HCT116 (cell line): ENCODE results near the gene POLDIP2. TPM values are rescaled to one million over a fixed set of nuclear protein-coding genes. Genes with fewer than 3 reads are reported as not detected.

Experiments
- ATAC-seq: fragments of 200-7000 bp; cut with Tn5 transposase; 2 replicates; pipeline ENCODE4 v1.9.1; 2020; ENCODE audit warnings: mild to moderate bottlenecking, moderate library complexity
- BruUV-seq: library from RNA; stranded (reverse); fragments of 400-500 nt; replicated peaks from 2 replicates; lab custom pipeline; 2021; lab: Mats Ljungman, UMichigan
- CTCF ChIA-PET: fragments of 300-600 bp; sonication (Branson Sonifier 250); formaldehyde crosslinking; loops from one replicate; lab custom pipeline; 2021; ENCODE audit warnings: antibody characterized with exemption; lab: Charles Lee
- POLR2A ChIA-PET: fragments of 300-600, 350-600 bp; sonication (Branson Sonifier 250); formaldehyde crosslinking; loops from one replicate; lab custom pipeline; 2021; ENCODE audit warnings: antibody characterized with exemption; lab: Charles Lee
- RAD21 ChIA-PET, 2 experiments: fragments of 300-600 bp; sonication (Branson Sonifier 250); formaldehyde crosslinking; loops; one replicate each; lab custom pipeline; 2023; ENCODE audit warnings: low total read pairs in 2 of 2; ENCODE audit not compliant: uncharacterized antibody in 2 of 2, unreplicated experiment in 2 of 2, low non-redundant PET in 1 of 2; lab: Charles Lee
- DNase-seq: peaks from one replicate; pipeline ENCODE4 v3.0.0-alpha.2; 2010; ENCODE audit warnings: low read depth, low spot score
- H2AFZ ChIP-seq: fragments of 200-600 bp; shearing (Covaris generic), sonication (generic); 2 replicates; pipeline ENCODE4 v1.6.1; 2017; ENCODE audit warnings: low read depth, mixed run types, mixed read lengths, antibody characterized with exemption, low read length; ENCODE audit not compliant: poor library complexity, severe bottlenecking
- H3K27ac ChIP-seq: 2 replicates; pipeline ENCODE4 v1.5.1; 2012; ENCODE audit warnings: low read depth, low read length
- H3K27me3 ChIP-seq: fragments of 200-600 bp; sonication (generic); 2 replicates; pipeline ENCODE4 v1.6.1; 2016; ENCODE audit warnings: mixed run types, low read length, mixed read lengths; ENCODE audit not compliant: insufficient read depth
- H3K36me3 ChIP-seq, 2 experiments: fragments of 200-500 bp in 1 of 2; fragments of 200-600 bp in 1 of 2; sonication (Bioruptor generic) in 1 of 2; sonication (generic) in 1 of 2; 2 replicates each; pipeline versions ENCODE4 v1.5.1 to v1.6.1; 2014 to 2016; ENCODE audit warnings: low read length in 2 of 2, inconsistent platforms in 1 of 2, mixed read lengths in 1 of 2, mixed run types in 1 of 2; ENCODE audit not compliant: insufficient read depth in 2 of 2, control insufficient read depth in 1 of 2
- H3K4me1 ChIP-seq, 2 experiments: fragments of 200-600 bp in 1 of 2; sonication (generic) in 1 of 2; 2 replicates each; pipeline versions ENCODE4 v1.5.1 to v1.6.1; 2012 to 2017; ENCODE audit warnings: low read length in 2 of 2, inconsistent platforms in 1 of 2, mild to moderate bottlenecking in 1 of 2, mixed read lengths in 1 of 2, mixed run types in 1 of 2, moderate library complexity in 1 of 2; ENCODE audit not compliant: insufficient read depth in 2 of 2, control insufficient read depth in 1 of 2
- H3K4me2 ChIP-seq: fragments of 200-600 bp; sonication (generic); 2 replicates; pipeline ENCODE4 v1.6.1; 2017; ENCODE audit warnings: mixed run types, low read length, mixed read lengths
- H3K4me3 ChIP-seq, 2 experiments: fragments of 200-600 bp in 1 of 2; sonication (generic) in 1 of 2; replicated peaks in 1 of 2; 2 replicates each; pipeline ENCODE4 v1.5.1; 2011 to 2016; ENCODE audit warnings: low read length in 2 of 2, control low read depth in 1 of 2, low read depth in 1 of 2, mild to moderate bottlenecking in 1 of 2, mixed read lengths in 1 of 2, mixed run types in 1 of 2
- H3K79me2 ChIP-seq: fragments of 200-600 bp; sonication (generic); 2 replicates; pipeline ENCODE4 v1.6.1; 2017; ENCODE audit warnings: mild to moderate bottlenecking, mixed run types, low read length, moderate library complexity, mixed read lengths; ENCODE audit not compliant: insufficient read depth
- H3K9ac ChIP-seq: fragments of 200-600 bp; sonication (generic); 2 replicates; pipeline ENCODE4 v1.6.1; 2016; ENCODE audit warnings: low read length, mixed read lengths
- H3K9me2 ChIP-seq: fragments of 200-600 bp; sonication (generic), shearing (Covaris generic); 2 replicates; pipeline ENCODE4 v1.6.1; 2017; ENCODE audit warnings: mixed run types, mild to moderate bottlenecking, moderate library complexity; ENCODE audit not compliant: insufficient read depth
- H3K9me3 ChIP-seq, 2 experiments: fragments of 200-500 bp in 1 of 2; fragments of 200-600 bp in 1 of 2; sonication (Bioruptor generic) in 1 of 2; sonication (generic) in 1 of 2; 2 replicates each; pipeline ENCODE4 v1.6.1; 2014 to 2017; ENCODE audit warnings: low read length in 2 of 2, mixed read lengths in 2 of 2, inconsistent platforms in 1 of 2, low read depth in 1 of 2, mild to moderate bottlenecking in 1 of 2, mixed run types in 1 of 2, moderate library complexity in 1 of 2; ENCODE audit not compliant: control insufficient read depth in 1 of 2, insufficient read depth in 1 of 2
- H4K20me1 ChIP-seq: fragments of 200-600 bp; sonication (generic), shearing (Covaris generic); 2 replicates; pipeline ENCODE4 v1.6.1; 2017; ENCODE audit warnings: mixed run types, mild to moderate bottlenecking, moderate library complexity; ENCODE audit not compliant: insufficient read depth
- CEBPB ChIP-seq: IDR thresholded peaks from 2 replicates; pipeline ENCODE4 v1.6.1; 2012; ENCODE audit warnings: low read depth
- CTCF ChIP-seq, 3 experiments: fragments of 200-600 bp in 1 of 3; sonication (generic) in 1 of 3; IDR thresholded peaks in 2 of 3; conservative IDR thresholded peaks in 1 of 3; 2 replicates each; pipeline ENCODE4 v1.5.1; 2012 to 2017; ENCODE audit warnings: low read depth in 2 of 3, low read length in 2 of 3, antibody characterized with exemption in 1 of 3, borderline replicate concordance in 1 of 3, control low read depth in 1 of 3, mild to moderate bottlenecking in 1 of 3, mixed read lengths in 1 of 3, mixed run types in 1 of 3, moderate library complexity in 1 of 3; ENCODE audit not compliant: insufficient read depth in 1 of 3
- EGR1 ChIP-seq: IDR thresholded peaks from 2 replicates; pipeline ENCODE4 v1.6.1; 2012; ENCODE audit warnings: low read depth
- JUND ChIP-seq: IDR thresholded peaks from 2 replicates; pipeline ENCODE4 v1.6.1; 2012
- MAX ChIP-seq: IDR thresholded peaks from 2 replicates; pipeline ENCODE4 v1.6.1; 2012
- POLR2A ChIP-seq: IDR thresholded peaks from 2 replicates; pipeline ENCODE4 v1.7.0; 2011; ENCODE audit warnings: borderline replicate concordance; ENCODE audit not compliant: insufficient read depth, insufficient read length; ENCODE audit errors: extremely low read depth
- POLR2AphosphoS5 ChIP-seq: IDR thresholded peaks from 2 replicates; pipeline ENCODE4 v1.6.1; 2011; ENCODE audit warnings: mild to moderate bottlenecking, low read depth, low read length, moderate library complexity
- SIN3A ChIP-seq: IDR thresholded peaks from 2 replicates; pipeline ENCODE4 v1.6.1; 2012; ENCODE audit warnings: low read depth
- SRF ChIP-seq: IDR thresholded peaks from 2 replicates; pipeline ENCODE4 v1.6.1; 2012; ENCODE audit warnings: low read depth
- TCF7L2 ChIP-seq: IDR thresholded peaks from 2 replicates; pipeline ENCODE4 v1.7.0; 2011; ENCODE audit warnings: borderline replicate concordance, inconsistent platforms; ENCODE audit not compliant: insufficient read depth, insufficient read length; ENCODE audit errors: extremely low read depth
- YY1 ChIP-seq: IDR thresholded peaks from 2 replicates; pipeline ENCODE4 v1.6.1; 2011; ENCODE audit warnings: low read length, low read depth, moderate library complexity, mild to moderate bottlenecking; ENCODE audit not compliant: insufficient replicate concordance; ENCODE audit errors: extremely low read depth
- ZFX ChIP-seq: fragments of 450-650 bp; IDR thresholded peaks from 2 replicates; pipeline ENCODE4 v1.6.1; 2017
- ZNF274 ChIP-seq: fragments of 200-500 bp; sonication (Bioruptor generic); IDR thresholded peaks from 2 replicates; pipeline ENCODE4 v1.6.1; 2014; ENCODE audit warnings: mild to moderate bottlenecking, low read depth, low read length, inconsistent platforms
- intact Hi-C: fragments of 100-400 bp; cut with micrococcal nuclease; formaldehyde crosslinking; loops from 2 replicates; pipeline ENCODE4 v1.10.0; 2022
- total RNA-seq: library from RNA; stranded (reverse); gene quantifications from one replicate; pipeline ENCODE4 v1.2.1, GENCODE V29; 2021; ENCODE audit not compliant: unreplicated experiment

The POLDIP2 gene
- total RNA-seq, 1 experiment from 2014 or later = 78.0 TPM

- peaks cover 0 to 9% of the 10 kb centered on the region in 2 experiments; a peak in 2 of 4 replicates for H3K4me1 ChIP-seq
- no peak for ATAC-seq
- H3K27me3 ChIP-seq = no peaks in the 10 kb centered on the region
- H3K9ac ChIP-seq = no peak overlapping the region
- no peak overlapping the region for H2AFZ ChIP-seq
- H3K9me2 ChIP-seq = no peaks in the 10 kb centered on the region
- ChIA-PET RAD21 (no interaction called here), CTCF (interaction anchor here (1.0 kb wide), 1 partner anchor 9 kb away, joined by 3 read pairs; no protein-coding TSS in a partner anchor)
- no TSS peak for BruUV-seq
- peaks cover 38 to 62% of the 10 kb centered on the region in 2 experiments for H3K36me3 ChIP-seq
- no peak for TF ChIP-seq CTCF (IDR thresholded peaks at IDR 0.05 in 2 of 3, conservative IDR thresholded peaks at IDR 0.05 in 1 of 3; ENCODE audit: borderline replicate concordance in 1 of 3, insufficient read depth in 1 of 3, low read depth in 2 of 3, low read length in 2 of 3)
- peak; percentile 41 for TF ChIP-seq POLR2AphosphoS5
- no peak for TF ChIP-seq POLR2A
- TF ChIP-seq, all 23 proteins: peak for 1
- Histone ChIP-seq H3K27ac (no peak overlapping the region), H4K20me1 (no peaks in the 10 kb centered on the region), H3K4me3 (no peak overlapping the region), H3K9me3 (no peaks in the 10 kb centered on the region), H3K4me2 (no peak overlapping the region), H3K79me2 (no peaks in the 10 kb centered on the region)
- intact Hi-C loops = no loop called here
- POLR2A ChIA-PET = no interaction called here
- no peak for DNase-seq
Measured at GRCh38 chr17:28345419-28346198, 11.7 kb downstream of the POLDIP2 start.

DNA sequence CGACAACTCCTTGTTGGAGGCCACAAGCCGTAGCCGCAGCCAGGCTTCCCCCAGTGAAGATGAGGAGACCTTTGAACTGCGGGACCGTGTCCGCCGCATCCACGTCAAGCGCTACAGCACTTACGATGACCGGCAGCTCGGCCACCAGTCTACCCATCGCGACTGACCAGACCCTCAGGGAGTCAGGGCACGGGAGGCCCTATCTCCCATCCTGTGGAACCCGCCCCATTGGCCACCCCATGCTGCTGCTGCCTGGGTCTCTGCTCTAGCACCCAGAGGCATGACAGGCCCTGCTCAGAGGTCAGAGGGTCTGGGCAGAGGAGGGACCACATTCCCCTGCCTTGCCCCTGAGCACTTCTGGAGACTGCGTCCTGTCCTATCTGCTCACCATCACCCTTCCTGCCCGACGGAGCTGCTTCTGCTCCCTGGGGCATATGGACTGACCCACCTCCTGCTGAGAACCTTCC, 12.9 kb downstream of the POLDIP2 start:
- DNase-seq (no peak), ATAC-seq (no peak)
- no TSS peak for BruUV-seq
- H4K20me1 ChIP-seq = no peaks in the 10 kb centered on the region
- H3K9me3 ChIP-seq = no peaks in the 10 kb centered on the region
- H3K27me3 ChIP-seq = no peaks in the 10 kb centered on the region
- ChIA-PET CTCF (no interaction called here), POLR2A (no interaction called here), RAD21 (no interaction called here)
- intact Hi-C loops = no loop called here
- H3K4me2 ChIP-seq = no peak overlapping the region
- H3K79me2 ChIP-seq = no peaks in the 10 kb centered on the region; the same call in 1 of the 2 replicates
- no peak overlapping the region for H3K27ac ChIP-seq
- H3K9ac ChIP-seq = no peak overlapping the region
- H3K4me3 ChIP-seq = no peak overlapping the region
- H3K4me1 ChIP-seq = peaks cover 0 to 9% of the 10 kb centered on the region in 2 experiments; a peak in 2 of 4 replicates
- H3K36me3 ChIP-seq = peaks cover 35 to 63% of the 10 kb centered on the region in 2 experiments
- no peaks in the 10 kb centered on the region for H3K9me2 ChIP-seq
- no peak overlapping the region for H2AFZ ChIP-seq
- no peak for TF ChIP-seq EGR1
- TF ChIP-seq SRF = no peak
- no peak for TF ChIP-seq POLR2AphosphoS5
- no peak for TF ChIP-seq CEBPB
- TF ChIP-seq YY1 = no peak
- no peak for TF ChIP-seq TCF7L2
- no peak for TF ChIP-seq MAX
- TF ChIP-seq CTCF (IDR thresholded peaks at IDR 0.05 in 2 of 3, conservative IDR thresholded peaks at IDR 0.05 in 1 of 3; ENCODE audit: borderline replicate concordance in 1 of 3, insufficient read depth in 1 of 3, low read depth in 2 of 3, low read length in 2 of 3) = no peak
- no peak for TF ChIP-seq ZNF274
- no peak for TF ChIP-seq ZFX
- TF ChIP-seq POLR2A = no peak
- no peak for TF ChIP-seq JUND
- no peak for TF ChIP-seq SIN3A
